22Rv1 (cell line): Measurements from ENCODE around the gene EXD3.

Source experiments
- H3K27ac ChIP-seq: fragments of 450-650 bp; 2 replicates; pipeline ENCODE4 v1.5.1; 2017
- CTCF ChIP-seq: fragments of 450-650 bp; IDR thresholded peaks from 2 replicates; pipeline ENCODE4 v1.5.1; 2017; ENCODE audit warnings: mild to moderate bottlenecking
- ZFX ChIP-seq: fragments of 450-650 bp; IDR thresholded peaks from 2 replicates; pipeline ENCODE4 v1.6.1; 2017; ENCODE audit warnings: antibody characterized with exemption, borderline replicate concordance

Gene EXD3

GRCh38 chr9:137278721-137279711, 143.9 kb downstream of the EXD3 start:
- no peak overlapping the region for H3K27ac ChIP-seq

GRCh38 chr9:137278061-137278701, 144.8 kb downstream of the EXD3 start:
- no peak overlapping the region for H3K27ac ChIP-seq
- TF ChIP-seq ZFX (no peak), CTCF (no peak)

More at GRCh38 chr9:137278721-137279711, 143.9 kb downstream of the EXD3 start:
- TF ChIP-seq ZFX, result no peak
- no peak for TF ChIP-seq CTCF

GRCh38 chr9:137277329-137278041, 145.5 kb downstream of the EXD3 start, which contains the start of gene TOR4A:
TSS of gene TOR4A (plus strand) at chr9:137277726. CDS start at chr9:137278690, 964 bp downstream.
- H3K27ac ChIP-seq, result peak within 1 kb of the TSS; percentile 27; the same call in 1 of the 2 replicates
- no peak for TF ChIP-seq ZFX
- TF ChIP-seq CTCF, result no peak

- TF ChIP-seq ZFX (no peak), CTCF (no peak)
- peak overlapping the region; percentile 27; the same call in 1 of the 2 replicates for H3K27ac ChIP-seq
Measured at GRCh38 chr9:137276473-137277328, 146.3 kb downstream of the EXD3 start.

GRCh38 chr9:137275588-137276472, 147.1 kb downstream of the EXD3 start:
- peak overlapping the region; percentile 27; the same call in 1 of the 2 replicates for H3K27ac ChIP-seq
- no peak for TF ChIP-seq ZFX
- no peak for TF ChIP-seq CTCF

GRCh38 chr9:137275203-137275587, 147.8 kb downstream of the EXD3 start:
- H3K27ac ChIP-seq, result no peak overlapping the region
- no peak for TF ChIP-seq CTCF
- TF ChIP-seq ZFX, result no peak
